Midbrain (tissue), 1 donor: ENCODE data around the gene TRPC4.
A peak's percentile ranks its signal among the peaks of the same experiment; 100 is the strongest.
"Not testable (repeated sequence)": the region's sequence is repeated elsewhere in the genome, so short reads cannot be mapped to it uniquely, and the experiment has no call there.

Experiments
- DNase-seq: peaks from one replicate; lab custom pipeline; 2025; lab: John Stamatoyannopoulos, UW

The TRPC4 gene

GRCh38 chr13:37833411-37833810 lies 36.2 kb downstream of the TRPC4 start:
- DNase-seq, result no peak

GRCh38 chr13:37816276-37816675 lies 53.3 kb downstream of the TRPC4 start:
- no peak for DNase-seq

- DNase-seq, result no peak
Measured at GRCh38 chr13:37811441-37811840, 58.1 kb downstream of the TRPC4 start.

GRCh38 chr13:37806666-37807065 lies 62.9 kb downstream of the TRPC4 start:
- DNase-seq, result no peak

GRCh38 chr13:37797631-37798030 lies 71.9 kb downstream of the TRPC4 start:
- no peak for DNase-seq

GRCh38 chr13:37796795-37797194 lies 72.8 kb downstream of the TRPC4 start:
- DNase-seq, result not testable (repeated sequence)

GRCh38 chr13:37795326-37795725 lies 74.2 kb downstream of the TRPC4 start:
- DNase-seq, result no peak

- no peak for DNase-seq
Measured at GRCh38 chr13:37791699-37792098, 77.9 kb downstream of the TRPC4 start.

GRCh38 chr13:37788346-37788745 lies 81.2 kb downstream of the TRPC4 start:
- no peak for DNase-seq

GRCh38 chr13:37777676-37778075 lies 91.9 kb downstream of the TRPC4 start:
- no peak for DNase-seq

GRCh38 chr13:37775871-37776270 lies 93.7 kb downstream of the TRPC4 start:
- DNase-seq, result no peak

- no peak for DNase-seq
Measured at GRCh38 chr13:37772644-37773043, 96.9 kb downstream of the TRPC4 start.

- DNase-seq, result no peak
Measured at GRCh38 chr13:37769545-37769944, 100.0 kb downstream of the TRPC4 start.

GRCh38 chr13:37769078-37769477 lies 100.5 kb downstream of the TRPC4 start:
- no peak for DNase-seq

GRCh38 chr13:37766502-37766901 lies 103.1 kb downstream of the TRPC4 start:
- DNase-seq, result no peak

- no peak for DNase-seq
Measured at GRCh38 chr13:37755349-37755748, 114.2 kb downstream of the TRPC4 start.

- DNase-seq, result no peak
Measured at GRCh38 chr13:37753776-37754175, 115.8 kb downstream of the TRPC4 start.

- DNase-seq, result peak; percentile 43
Measured at GRCh38 chr13:37752146-37752545, 117.4 kb downstream of the TRPC4 start.

- no peak for DNase-seq
Measured at GRCh38 chr13:37751025-37751424, 118.5 kb downstream of the TRPC4 start.

GRCh38 chr13:37748913-37749312 lies 120.7 kb downstream of the TRPC4 start:
- DNase-seq, result no peak

- no peak for DNase-seq
Measured at GRCh38 chr13:37747071-37747612, 122.4 kb downstream of the TRPC4 start.

- DNase-seq, result no peak
Measured at GRCh38 chr13:37741536-37741935, 128.0 kb downstream of the TRPC4 start.

GRCh38 chr13:37736045-37736444 lies 133.5 kb downstream of the TRPC4 start:
- no peak for DNase-seq

- DNase-seq, result no peak
Measured at GRCh38 chr13:37735293-37735692, 134.3 kb downstream of the TRPC4 start.

- no peak for DNase-seq
Measured at GRCh38 chr13:37729876-37730275, 139.7 kb downstream of the TRPC4 start.
